ENCODE results near the gene DNMT3A.
"Not testable (repeated sequence)": the region's sequence is repeated elsewhere in the genome, so short reads cannot be mapped to it uniquely, and the experiment has no call there.

Gene DNMT3A

DNA sequence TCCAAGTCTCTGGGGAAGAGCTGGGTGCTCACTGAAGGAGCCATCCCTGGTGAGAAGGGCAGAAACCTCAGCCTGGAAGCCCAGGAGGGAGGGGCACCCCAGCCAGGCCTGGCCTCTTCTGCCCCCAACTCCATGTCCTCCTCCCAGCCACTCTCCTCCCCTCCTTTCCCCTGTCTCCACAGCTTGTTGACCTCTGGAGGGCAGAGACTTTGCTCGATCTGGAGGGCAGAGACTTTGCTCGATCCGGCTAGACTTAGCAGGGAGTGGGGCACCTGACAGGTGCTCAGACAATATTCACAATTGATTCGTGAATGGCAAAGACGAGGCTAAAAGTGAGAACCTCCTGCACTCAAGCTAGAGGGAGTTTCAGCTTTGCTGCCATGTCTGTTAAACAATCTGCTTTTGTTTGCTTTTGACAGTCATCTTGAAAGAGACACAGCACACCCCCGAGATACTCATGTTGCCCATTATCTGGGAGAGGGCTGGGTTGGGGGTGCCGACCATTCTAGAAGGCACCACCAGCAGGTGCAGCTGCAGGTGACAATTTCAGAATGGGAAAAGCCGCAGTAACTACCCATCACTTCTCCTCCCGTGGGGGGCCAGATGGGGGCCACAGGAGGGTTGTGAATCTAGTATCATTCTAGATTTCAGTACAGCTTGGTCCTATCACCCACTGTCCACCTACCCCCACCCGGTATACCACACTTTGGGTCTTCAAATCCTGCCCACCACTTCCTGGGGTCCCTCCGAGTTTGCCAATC is 54.8 kb downstream of the DNMT3A start:
- no peak for DNase-seq (ENCODE audit: extremely low read depth in 1 of 2, low read depth in 1 of 2)

DNA sequence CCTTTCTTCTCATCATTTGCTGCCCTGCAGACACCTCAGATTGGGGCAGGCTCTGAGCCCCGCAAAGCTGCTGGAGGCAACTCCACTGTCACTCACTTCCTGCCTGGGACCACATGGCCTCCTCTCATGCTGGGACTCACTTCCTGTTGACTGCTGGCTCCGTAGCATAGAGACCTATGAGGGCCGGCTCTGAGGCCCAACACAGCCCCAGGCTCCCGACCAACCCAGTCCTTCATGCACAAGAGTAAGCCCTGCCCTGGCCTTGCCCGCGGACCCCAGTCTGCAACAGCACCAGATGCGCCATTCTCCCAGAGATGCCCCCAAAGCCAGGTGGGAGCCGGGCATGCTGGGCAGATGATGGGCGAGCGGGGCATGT is 55.7 kb downstream of the DNMT3A start:
- peak in 1 of 2 donors; percentile 48 for DNase-seq (ENCODE audit: extremely low read depth in 1 of 2, low read depth in 1 of 2)

DNA sequence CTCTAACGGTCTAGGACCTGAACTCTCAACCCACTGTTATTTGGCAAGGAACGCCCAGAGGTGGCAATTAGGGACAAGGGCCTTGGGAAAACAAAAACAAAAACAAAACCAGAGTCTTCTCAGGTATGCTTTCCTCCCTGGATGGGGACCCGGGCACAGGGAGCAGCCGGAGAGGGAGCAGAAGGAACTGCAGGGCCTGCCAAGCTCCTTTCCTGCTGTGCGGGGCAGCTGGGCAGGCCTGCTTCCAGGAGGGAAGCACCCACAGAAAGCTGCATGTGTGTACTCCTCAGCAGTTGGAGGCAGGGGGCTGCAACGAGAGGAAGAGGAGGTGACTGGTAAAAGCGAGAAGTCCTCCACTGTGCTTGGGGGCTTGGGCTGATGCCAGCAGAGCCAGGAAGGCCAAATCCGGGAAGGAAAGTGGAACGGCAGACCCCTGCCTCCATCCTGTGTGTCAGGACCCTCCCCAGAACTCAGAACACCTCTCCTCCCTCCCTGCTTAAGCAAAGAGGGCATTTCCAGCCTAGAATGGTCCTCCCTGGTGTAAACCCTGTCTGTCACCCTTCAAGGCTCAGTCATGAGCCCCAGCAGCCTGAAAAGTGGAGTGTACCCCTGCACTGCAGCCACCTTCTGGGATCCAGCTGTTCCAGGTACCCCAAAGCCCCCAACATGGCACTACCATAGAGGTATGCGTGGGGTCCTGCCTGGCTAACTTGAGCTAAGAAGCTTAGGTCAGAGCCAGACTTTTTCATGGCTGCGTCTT is 56.3 kb downstream of the DNMT3A start:
- DNase-seq (ENCODE audit: extremely low read depth in 1 of 2, low read depth in 1 of 2), result no peak

DNA sequence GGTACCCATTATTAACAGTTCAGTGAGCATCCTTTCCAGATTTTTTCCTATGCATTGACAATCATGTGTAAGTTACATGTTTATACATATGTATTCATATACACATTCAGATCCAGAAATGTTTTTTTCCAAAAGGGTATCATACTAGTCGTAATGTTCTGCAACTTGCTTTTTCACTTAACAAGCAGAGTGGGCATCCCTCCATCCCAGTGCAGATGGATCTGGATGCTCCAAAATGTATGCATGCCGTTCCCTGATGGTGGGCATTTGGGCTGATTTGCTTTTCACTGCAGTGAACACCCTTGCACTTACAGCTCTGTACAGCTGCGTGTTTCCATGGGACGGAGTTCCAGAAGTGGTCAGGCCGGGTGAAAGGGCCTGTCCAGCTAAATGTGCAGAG is 57.0 kb downstream of the DNMT3A start:
- DNase-seq (ENCODE audit: extremely low read depth in 1 of 2, low read depth in 1 of 2), result no peak

DNA sequence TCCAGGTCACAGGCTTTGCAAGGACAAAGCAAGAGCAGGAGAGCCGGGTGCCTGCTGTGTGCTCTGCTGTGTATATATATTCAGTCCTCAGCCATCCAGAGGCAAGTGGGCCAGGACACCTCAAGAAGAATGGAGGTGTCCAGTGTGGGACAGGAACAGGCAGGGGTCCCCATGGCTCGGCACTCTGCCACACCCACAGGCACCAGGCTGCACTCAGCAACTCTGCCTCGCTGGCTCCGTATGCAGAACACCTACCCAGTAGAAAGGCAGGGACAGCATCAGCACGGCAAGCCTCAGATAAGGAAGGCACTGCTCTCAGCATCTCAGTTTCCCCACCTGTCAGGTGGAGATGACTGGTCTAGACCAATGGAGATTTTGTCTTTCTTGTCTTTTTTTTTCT is 57.8 kb downstream of the DNMT3A start:
- DNase-seq (ENCODE audit: extremely low read depth in 1 of 2, low read depth in 1 of 2), result no peak

DNA sequence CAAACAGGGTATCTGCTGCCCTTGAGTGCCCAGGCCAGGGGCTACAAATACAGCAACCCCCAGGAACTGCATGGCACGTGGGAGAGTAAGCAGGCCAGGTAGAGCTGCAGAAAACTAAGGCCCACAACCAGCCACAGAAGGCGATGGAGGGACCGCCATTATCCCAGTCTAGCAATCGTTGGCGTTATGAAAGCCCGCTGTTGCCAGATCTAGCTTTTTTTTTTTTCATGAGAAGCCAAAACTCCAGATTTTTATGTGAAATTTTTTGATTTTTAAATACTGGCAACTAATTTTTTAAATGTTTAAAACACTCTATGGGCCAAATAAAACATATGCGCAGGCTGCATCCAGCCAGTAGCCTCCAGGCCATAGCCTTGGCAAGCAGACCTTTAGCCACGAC is 59.8 kb downstream of the DNMT3A start:
- no peak for DNase-seq (ENCODE audit: extremely low read depth in 1 of 2, low read depth in 1 of 2)

DNA sequence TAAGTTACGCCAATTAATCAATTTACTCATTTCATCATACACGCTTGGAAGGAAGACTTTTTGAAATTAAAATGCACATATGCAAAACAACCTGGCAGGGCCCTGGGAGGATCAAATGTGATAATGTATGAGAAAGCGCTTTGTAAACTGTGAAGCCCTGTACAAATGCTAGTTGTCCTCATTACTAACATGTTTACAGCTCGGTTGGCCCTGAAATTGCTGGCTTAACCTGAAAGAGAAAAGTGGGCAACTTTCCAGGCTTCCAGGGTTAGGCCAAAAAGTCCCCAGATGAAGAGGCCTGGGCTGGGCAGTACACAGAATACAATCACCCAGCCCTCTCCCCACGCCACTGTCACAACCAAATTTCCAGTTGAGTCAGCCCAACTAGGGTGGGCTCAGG is 60.2 kb downstream of the DNMT3A start:
- no peak for DNase-seq (ENCODE audit: extremely low read depth in 1 of 2, low read depth in 1 of 2)

DNA sequence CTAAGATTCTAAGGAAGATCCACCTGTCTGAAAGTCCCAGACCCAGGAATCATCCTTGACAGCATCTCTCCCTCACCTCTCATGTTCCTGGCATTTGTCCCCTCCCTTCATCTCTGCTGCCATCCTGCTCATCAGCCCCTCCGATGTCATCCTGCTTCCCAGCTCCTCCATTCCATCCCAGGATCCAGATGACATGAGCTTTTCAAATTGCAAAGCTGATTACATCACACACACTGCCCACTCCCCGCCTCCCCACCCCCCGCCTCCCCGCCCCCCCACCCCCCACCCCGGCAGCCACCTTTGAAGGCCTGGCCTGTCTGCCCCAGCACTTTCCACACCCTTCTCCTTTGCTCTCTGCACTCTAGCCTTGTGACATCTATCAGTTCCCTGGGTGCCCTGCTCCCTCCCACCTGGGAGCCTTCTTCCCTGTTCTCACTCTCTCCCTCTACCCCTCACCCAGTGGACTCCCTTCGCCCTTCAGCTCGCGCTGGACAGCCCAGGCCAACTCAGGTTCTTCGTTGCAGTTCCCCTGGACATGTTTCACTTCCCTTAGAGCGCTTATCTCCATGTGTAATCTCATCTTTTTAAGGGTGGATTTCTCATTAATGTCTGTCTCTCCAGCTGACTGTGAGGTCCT is 61.6 kb downstream of the DNMT3A start:
- no peak for DNase-seq (ENCODE audit: extremely low read depth in 1 of 2, low read depth in 1 of 2)

DNA sequence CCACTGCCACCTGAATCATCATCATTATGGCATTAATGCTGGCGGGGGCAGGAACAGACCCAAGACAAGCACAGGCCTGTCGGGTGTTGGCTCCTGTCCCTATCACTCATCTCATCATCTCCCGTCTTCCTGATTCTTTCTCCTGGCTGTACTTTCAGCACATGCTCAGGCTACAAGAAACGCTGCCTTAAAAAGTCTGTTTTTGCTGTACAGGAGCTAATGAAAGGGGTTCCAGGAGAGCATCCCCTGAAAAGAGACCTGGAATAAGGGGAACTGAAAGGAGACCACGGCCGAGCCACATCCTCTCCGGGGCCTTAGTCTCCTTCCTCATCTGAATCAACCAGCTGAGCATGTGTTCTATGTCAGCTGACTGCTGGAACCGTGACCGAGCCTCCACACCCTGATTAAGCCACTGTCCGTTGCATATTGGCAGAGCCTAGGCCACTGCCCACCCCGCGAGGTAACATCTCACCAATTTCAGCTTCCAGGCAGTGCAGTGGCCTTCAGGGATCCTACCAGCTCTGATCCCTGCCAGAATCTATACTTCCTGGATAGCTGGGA is 62.6 kb downstream of the DNMT3A start:
- no peak for DNase-seq (ENCODE audit: extremely low read depth in 1 of 2, low read depth in 1 of 2)

DNA sequence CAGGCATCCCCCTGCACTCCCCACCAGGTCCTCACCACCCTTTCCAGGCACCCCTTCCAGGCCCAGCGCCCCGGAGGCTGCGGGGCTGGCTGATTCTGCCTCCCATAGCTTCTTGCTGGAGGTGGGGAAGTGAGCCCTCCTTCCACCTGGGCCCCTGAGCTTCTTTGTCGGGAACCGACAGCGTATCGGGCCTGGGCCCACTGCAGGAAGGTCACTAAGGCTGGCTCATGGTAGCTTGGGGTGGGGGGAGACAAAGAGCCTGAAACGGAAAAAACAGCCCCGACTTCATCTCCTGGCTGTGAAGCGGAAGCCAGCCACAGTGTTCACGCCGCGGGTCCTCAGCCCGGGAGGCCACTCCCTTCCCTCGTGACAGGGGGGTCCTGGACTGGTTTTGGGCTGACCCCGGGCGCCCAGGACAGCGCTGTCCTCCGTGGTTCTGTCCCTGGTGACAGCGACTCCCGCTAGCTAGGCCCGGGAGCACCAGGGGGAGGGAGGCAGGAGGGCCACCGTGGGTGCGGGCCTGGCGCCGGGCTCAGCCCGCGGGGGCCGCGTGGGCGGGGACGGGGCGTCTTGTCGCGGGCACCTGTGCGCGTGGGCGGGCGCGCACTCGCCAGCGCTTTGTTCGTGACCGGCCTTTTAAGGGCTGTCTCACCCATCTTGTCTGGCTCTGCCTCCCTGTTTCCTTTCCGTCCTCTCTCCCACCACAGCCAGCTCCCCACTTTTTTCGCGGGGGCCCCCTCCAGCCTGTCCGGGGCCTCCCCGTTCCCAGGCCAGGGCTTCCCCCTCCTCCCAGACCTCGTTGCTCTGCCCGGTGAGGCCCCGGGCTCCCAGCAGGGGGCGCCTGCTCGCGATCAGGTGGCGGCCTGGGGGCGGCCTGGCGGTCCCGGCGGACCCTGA is 64.9 kb downstream of the DNMT3A start:
- DNase-seq (ENCODE audit: extremely low read depth in 1 of 2, low read depth in 1 of 2), result peak; percentile 24 to 66

DNA sequence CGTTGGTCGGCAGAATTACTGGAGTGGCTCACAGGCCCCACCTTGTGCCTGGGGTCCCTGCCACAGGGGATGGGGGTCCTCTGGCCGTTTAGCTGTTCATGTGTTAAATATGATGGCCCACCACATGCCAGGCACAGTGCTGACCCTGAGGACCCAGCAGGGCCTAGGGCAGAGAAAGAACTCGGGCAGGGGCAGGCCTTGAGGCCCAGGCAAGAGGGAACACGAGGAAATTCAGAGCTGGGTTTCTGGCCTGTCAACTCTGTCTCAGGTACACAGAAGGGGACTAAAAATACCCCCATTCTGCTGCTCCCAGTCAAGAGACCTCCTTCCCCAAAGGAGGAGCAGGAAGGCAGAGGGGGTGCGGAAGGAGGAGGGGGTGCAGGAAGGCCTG is 66.2 kb downstream of the DNMT3A start:
- DNase-seq (ENCODE audit: extremely low read depth in 1 of 2, low read depth in 1 of 2), result no peak

DNA sequence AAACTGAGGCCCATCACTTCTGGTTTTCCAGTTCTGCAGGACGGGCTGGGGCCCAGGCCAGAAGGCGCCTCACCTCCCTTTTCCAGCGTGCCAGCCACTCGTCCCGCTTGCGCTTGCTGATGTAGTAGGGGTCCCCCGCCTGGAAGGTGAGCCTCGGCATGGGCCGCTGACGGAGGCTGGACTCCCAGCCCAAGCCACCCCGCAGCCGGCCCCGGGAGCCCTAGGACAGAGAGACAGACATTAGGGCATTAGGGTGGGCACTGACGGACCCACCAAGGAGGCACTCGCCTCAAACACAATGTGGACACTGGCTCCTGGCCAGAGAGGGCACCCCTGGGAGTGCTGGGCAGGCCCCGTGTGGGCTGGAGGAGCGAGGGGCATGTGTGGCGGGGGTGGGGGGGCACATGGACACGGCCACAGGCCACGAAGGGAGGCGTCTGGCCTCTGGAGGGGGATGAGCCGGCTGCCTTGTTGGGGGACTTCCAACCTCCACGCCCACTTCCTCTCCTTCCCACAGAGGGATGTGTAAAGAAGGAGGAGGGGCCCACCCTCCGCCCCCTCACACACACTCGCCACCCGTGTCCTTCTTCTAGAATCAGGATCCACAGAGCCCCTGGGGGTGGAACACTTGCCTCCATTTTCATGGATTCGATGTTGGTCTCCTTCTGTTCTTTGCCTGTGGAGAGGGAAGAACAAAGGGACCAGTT is 66.7 kb downstream of the DNMT3A start:
- DNase-seq (ENCODE audit: extremely low read depth in 1 of 2, low read depth in 1 of 2), result no peak

DNA sequence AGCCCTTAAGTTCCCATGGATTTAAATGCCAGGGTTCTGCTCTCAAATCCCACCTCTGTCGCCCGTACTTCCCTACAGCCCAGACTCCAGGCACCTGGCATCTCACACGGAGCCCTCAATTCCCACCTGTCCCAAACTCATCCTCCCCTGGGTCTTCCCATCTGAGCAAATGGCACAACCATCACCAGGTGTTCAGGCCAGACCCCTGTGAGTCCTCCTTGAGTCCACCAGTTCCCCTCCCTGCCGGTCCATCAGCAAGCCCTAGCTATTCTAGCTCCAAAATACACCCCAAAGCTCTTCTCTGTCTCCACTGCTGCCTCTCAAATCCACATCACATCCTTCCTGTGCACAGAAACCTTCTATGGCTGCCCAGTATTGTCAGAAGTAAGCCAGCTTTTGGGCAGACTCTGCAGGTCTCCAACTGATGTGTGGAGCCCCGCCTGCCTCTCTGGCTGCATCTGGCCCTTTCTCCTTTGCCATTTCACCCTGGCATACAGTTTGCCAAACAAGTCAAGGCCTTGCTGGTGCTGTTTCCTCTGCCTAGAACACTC is 67.7 kb downstream of the DNMT3A start:
- no peak for DNase-seq (ENCODE audit: extremely low read depth in 1 of 2, low read depth in 1 of 2)

DNA sequence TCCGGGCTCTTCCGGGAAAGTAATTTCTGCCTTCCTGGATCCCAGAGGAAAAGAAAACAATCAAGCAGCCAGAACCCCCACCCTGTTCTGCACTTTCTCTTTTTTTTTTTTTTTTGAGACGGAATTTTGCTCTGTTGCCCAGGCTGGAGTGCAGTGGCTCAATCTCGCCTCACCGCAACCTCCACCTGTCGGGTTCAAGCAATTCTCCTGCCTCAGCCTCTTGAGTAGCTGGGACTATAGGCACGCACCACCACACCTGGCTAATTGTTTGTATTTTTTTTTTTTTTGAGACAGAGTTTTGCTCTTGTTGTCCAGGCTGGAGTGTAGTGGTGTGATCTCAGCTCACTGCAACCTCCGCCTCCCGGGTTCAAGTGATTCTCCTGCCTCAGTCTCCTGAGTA is 69.0 kb downstream of the DNMT3A start:
- DNase-seq (ENCODE audit: extremely low read depth in 1 of 2, low read depth in 1 of 2), result not testable (repeated sequence)

DNA sequence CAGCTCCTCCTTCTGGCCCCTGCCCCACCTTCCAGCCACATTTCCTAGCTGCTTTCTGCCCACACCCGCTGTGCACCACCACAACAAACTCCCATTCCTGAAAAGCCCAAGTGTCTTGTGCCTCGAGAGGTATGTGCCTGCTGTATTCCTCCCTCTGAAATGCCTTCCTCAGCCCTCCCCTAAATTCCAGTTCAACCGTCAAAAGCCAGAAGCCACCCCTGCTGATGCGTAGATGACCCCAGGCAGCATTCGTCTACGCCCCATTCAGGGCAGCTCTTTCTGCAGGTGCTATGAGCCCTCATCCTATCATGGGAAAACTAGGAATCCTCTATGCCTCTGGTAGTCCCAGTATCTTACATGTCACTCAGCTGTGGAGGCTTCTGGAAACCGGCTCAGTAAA is 71.7 kb downstream of the DNMT3A start:
- DNase-seq (ENCODE audit: extremely low read depth in 1 of 2, low read depth in 1 of 2), result no peak

DNA sequence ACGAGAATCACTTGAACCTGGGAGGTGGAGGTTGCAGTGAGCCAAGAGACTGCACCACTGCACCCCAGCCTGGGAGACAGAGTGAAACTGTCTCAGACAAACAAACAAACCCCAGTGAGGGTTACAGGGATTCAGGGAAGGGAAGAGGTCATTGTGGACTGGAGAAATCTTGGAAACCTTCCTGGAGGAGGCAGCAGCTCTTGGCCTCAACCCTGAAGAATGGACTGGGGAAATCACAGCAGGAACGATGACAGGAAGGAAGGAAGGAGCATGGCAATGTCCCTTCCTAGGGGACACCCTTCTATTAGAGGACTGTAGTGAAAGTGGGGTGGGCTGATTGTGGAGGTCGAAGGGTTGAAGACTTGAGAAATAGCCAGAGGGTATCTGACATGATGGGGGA is 72.5 kb downstream of the DNMT3A start:
- no peak for DNase-seq (ENCODE audit: extremely low read depth in 1 of 2, low read depth in 1 of 2)

DNA sequence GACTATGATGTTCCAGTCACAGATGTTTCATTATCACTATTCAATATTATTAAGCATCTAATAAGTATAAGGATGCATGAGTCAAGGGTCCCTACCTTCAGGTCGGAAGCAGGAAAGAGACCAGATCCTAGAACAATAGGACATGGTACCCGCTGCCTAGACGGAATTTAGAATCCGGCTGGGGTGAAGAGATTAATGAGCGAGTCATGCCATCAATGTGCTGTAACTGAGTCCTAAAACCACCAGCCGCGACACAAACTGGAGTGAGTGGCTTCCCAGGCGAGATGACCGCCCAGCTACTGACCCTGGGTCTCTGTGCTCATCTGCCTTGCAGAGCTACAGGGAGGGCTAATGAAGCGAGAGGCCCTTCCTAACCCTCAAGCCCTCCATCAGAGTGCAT is 73.6 kb downstream of the DNMT3A start:
- DNase-seq (ENCODE audit: extremely low read depth in 1 of 2, low read depth in 1 of 2), result no peak

DNA sequence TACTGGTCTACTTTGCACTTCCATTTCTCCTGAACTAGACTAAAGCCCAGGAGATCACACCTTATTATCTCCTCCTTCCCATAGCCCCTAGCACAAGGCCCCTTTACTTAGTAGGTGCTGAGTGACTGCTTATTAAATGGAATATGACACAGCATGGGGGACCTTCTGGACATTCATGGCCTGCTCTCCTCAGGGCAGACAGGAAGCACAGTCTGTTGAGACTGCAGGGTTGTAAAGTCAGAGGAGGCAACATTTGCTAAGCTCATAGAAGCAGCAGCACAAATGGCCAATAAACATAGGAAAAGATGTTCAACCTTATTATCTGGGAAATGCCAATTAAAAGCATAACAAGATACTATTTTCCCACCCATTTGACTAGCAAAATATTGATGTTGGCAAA is 75.3 kb downstream of the DNMT3A start:
- no peak for DNase-seq (ENCODE audit: extremely low read depth in 1 of 2, low read depth in 1 of 2)

DNA sequence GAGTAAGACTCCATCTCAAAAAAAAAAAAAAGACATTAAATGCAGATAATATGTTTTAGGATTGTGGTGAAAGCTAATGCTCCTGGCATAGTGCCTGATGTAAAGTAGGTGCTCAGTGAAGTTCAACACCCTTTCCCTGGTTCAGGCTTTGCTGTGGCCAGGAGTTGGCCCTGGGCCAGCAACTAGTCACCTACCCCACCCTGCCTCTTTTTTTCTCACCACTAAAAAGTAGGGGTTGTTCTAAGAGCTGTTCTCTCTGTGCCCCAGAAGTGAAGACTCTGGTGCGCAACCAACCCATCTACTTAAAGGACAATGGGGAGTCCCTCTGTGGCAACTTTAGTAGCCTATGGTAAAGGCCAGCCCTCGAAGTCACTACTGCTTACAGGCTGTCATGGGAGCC is 75.9 kb downstream of the DNMT3A start:
- DNase-seq (ENCODE audit: extremely low read depth in 1 of 2, low read depth in 1 of 2), result peak in 1 of 2 donors; percentile 25

DNA sequence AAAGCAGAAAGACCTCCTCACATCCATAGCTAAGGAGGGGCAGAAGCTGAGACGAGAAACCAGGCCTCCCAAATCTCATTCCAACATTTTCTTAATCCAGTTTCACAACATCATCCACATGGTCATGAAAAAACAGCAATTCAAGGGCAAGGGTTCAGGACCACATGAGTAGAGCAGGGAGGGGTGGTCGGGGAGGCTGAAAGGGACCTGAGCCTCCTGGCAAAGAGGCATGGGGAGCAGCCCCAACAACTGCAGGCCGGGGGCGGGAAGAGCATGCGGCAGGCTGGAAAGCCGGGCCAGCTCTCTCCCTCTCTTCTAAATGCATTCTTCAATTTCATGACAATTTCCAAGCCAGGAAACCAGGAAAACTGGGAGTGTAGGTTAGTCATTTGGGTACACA is 76.7 kb downstream of the DNMT3A start:
- DNase-seq (ENCODE audit: extremely low read depth in 1 of 2, low read depth in 1 of 2), result no peak

All from activated CD8-positive, alpha-beta memory T cell treated with anti-CD3 and anti-CD28 coated beads for 1 hour (primary cell).